CD4-positive, alpha-beta T cell treated with Interleukin-6 for 4 hours (primary cell): ENCODE measurements around the gene DOCK2.
"Not testable (repeated sequence)": the region's sequence is repeated elsewhere in the genome, so short reads cannot be mapped to it uniquely, and the experiment has no call there.

ENCODE experiments used
- DNase-seq: peaks from one replicate; pipeline ENCODE4 v3.0.0-alpha.2; 2020; ENCODE audit warnings: mixed read lengths

DOCK2 gene

DNA sequence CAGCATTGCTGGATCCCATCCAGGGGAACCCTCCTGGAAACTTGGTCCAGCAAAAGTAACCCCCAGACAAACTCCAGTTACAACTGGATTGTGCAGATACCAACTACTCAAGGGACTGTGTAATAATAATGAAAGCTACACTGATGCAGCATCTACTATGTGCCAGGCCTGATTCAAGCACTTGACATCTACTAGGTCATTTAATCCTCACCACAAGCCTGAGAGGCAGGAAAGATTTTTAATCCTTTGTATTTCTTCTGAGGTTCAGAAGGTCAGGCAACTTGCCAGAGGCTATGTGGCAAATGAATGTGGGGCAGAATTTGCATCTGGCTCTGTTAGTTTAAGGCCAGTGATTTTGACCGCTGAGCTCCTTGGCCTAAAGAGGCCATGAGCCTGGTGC, 439.1 kb downstream of the DOCK2 start:
- DNase-seq, result no peak

DNA sequence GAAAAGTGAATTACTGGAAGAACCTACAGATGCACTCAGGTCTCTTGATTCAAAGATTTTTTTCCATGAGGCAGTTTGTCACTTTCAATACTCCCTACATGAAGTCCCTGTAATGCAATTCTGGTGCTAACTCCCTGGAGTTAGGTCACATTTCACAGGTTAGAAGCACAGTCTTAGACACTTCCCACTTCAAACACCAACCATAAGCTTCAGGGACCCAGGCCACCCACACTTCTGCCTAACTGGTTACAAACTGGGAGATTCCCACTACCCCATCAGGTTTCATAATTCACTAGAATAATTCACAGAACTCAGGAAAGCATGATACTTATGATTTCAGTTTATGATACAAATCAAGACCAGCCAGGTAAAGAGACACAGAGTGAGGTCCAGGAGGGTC, 439.7 kb downstream of the DOCK2 start:
- no peak for DNase-seq

DNA sequence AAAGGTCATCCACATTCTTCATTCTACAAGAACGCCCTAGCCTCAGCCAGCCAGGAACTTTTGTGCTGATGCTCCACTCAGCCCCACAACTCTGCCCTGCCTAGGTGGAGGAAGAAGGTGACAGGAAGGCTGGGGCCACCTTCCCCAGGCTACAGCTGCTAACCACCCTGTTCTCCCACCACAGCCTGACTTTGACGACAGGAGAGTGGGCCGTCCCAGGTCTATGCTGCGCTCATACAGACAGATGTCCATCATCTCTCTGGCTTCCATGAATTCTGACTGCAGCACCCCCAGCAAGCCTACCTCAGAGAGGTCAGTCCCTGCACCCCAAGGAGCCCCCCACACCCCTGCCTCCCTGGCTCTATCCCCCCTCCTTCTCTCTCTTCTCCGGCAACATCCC, 440.5 kb downstream of the DOCK2 start:
- DNase-seq, result no peak

DNA sequence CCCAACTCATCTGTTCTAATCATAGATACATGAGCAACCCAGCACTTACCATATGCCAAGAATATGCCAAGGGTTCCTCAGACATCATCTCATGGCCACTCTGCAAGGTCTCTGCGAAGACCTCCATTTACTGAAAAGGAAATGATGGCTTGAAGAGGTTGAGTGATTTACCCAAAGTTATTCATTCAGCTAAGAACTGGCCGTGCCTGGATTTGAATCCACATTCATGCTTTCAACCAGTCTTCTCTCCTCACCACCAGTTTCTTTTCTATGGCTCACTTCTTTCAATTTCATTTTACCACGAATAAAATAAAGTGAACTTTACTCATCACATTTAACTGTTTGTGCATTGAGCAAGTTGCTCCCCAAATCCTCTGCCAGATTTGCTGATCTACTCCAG, 441.4 kb downstream of the DOCK2 start:
- DNase-seq, result no peak

DNA sequence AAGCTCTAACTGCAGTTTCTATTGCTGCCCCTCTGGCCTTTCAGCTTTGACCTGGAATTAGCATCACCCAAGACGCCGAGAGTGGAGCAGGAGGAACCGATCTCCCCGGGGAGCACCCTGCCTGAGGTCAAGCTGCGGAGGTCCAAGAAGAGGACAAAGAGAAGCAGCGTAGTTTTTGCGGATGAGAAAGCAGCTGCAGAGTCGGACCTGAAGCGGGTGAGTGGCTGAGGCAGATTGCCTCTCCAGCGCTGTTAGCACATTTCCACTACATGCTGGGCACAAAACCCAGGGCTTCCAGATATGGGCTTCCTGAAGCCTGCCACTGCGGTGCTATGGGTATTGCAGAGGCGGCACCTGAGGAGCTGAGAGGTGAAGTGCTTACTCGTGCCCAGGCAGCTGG, 441.9 kb downstream of the DOCK2 start:
- DNase-seq, result no peak

DNA sequence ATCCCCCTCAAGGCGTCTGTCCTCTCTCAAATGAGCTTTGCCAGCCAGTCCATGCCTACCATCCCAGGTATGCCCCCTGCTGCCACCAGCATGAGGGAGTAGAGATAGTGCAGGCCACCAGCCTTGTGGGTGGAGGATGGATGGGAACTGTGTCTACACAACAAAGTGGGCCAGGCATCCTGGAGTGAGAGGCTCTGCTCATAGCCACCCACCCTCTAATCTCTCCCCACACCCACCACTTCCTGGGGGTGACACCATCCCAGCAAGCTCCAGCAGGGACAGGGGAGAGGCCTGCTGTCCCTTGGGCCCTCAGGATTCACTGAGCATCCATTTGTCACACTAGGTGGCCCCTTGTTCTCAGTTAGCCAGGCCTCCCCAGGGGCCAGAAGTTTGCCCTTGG, 443.1 kb downstream of the DOCK2 start:
- DNase-seq, result no peak

DNA sequence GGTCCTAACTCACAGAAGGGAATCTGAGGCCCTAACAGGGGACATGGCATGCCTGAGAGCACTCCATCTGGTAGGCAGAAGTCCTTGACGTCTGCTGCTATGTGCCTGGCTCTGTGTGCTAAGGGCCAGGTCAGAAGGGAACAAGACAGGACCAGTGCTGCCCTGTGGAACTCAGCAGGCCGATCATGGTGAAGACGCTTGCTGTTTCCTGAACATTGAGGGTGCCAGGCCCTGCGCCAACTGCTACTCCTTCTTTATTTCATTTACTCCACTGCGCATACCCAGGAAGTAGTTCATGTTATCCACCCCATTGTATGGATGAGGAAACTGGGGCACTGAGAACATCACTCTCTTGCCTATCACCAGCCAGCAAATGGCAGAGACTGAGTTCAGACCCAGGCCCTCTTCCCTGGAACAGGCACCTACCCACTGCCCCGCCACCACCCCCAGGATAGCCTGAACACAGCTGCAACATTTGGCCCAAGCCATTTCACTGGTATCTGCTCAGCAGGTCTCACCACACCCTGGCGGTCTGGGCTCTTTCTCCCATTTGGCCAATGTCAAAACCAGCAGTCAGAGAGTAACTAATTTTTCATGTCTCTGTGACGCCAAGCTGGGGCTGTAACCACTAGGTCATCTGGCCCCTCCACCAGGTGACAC, 443.8 kb downstream of the DOCK2 start:
- no peak for DNase-seq

DNA sequence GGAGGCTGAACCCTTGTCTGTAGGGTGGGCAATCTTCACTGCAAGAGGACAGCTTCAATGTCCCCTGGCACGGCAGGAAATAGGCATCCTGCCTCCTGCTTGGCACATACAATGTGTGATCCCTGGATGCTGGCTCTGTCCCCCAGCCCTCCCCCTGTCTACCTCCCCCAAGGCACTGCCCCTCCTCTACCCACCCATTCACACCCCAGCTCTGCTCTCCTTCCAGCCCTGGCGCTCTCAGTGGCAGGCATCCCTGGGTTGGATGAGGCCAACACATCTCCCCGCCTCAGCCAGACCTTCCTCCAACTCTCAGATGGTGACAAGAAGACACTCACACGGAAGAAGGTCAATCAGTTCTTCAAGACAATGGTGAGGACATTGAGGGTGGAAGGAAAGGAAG, 444.5 kb downstream of the DOCK2 start:
- no peak for DNase-seq

DNA sequence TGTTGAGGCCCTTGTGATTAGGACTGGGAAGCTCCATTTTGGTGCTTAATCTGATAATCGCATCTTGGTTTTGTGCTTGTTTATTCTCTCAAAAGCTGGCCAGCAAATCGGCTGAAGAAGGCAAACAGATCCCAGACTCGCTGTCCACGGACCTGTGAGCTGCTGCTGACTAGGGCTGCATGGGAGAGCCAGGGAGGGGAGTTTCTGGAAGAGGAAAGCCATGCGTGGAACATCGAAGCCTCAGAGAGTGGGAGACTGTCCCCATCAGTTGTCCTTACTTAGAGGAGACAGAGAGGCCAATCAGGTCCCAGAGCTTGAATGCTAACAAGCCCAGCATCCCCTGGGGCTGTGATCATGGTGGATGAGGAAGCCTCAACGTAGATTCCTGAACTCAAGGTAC, 445.6 kb downstream of the DOCK2 start:
- DNase-seq, result no peak

DNA sequence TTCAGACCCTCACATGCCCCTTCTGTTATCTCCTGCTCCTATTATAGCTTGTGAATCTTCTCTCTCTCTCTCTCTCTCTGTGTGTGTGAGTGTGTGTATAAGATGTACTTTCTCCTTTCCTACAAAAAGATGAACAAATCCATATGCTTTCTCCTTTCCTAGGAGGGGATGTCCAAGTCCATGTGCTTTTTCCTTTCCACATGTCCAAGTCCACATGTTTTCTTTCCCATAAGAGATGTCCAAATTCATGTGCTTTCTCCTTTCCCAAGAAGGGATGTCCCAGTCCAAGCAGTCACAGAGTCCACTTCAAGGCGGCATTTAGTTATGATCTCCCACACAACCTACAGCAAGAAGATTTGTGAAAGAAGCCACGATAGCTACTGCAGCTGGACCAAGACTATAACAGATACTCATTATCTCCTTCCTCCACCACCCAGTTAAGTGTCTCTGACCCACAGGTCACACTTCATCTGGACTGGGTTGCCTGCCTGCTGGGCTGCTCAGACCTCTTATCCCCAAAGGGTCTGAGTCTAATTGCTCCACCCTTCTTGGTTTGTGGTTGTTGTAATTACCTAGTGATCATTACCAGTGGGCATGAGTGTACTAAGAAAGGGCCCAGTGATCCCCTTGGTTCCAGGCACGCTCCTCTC, 450.2 kb downstream of the DOCK2 start:
- DNase-seq, result no peak

DNA sequence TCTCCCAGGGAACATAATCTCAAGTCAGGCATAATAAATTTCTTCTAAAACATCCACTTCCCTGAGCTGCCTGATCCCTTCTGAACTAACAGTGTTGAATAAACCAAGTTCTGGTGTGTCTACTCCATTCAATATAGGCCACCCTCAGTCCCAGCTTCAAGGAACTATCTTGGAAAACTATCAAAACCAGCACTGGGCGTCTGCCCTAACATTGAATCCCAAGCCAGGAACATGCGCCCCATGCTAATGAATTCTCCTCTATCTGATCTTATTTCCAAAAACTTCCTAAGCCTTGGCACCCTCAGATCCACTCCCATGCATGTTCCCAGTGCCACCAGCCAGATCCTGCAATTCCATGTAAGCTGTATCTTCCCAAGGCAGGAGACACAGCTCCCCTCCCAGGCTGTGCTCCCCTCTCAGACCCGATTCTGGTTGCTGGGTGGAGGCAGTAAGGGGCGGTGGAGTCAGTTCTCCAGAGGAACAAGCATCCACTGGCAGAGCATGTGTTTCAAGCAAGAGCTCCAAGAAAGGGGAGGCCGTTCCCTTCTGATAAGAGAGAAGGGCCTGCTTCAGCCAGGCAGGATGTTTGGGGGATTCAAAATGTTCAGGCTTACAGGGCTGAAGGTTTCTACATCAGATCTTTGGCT, 455.5 kb downstream of the DOCK2 start:
- DNase-seq, result no peak

DNA sequence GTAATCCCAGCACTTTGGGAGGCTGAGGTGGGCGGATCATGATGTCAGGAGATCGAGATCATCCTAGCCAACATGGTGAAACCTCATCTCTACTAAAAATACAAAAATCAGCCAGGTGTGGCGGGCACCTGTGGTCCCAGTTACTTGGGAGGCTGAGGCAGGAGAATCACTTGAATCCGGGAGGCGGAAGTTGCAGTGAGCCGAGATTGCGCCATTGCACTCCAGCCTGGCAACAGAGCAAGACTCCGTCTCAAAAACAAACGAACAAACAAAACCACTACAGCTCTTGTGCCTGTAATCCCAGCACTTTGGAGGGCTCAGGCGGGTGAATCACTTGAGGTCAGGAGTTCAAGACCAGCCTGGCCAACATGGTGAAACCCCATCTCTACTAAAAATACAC, 457.3 kb downstream of the DOCK2 start:
- not testable (repeated sequence) for DNase-seq

DNA sequence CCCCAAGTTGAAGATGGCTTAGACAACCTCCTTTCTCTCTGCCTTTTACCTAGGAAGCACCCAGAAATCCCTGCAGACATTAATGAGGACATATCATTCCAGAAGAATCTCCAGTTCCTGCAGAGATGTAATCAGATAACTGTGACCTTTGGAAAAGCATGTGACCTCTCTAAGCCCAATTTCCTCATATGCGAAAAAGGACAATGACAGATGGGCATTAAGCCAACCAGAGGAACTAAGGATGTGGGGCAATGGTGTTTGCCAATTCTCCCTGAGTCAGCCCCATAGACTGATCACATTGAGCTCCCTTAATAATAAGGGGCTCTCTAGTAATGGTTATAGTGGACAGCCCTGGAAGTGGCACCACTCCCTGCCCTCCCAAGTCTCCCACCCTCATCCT, 458.6 kb downstream of the DOCK2 start:
- no peak for DNase-seq

DNA sequence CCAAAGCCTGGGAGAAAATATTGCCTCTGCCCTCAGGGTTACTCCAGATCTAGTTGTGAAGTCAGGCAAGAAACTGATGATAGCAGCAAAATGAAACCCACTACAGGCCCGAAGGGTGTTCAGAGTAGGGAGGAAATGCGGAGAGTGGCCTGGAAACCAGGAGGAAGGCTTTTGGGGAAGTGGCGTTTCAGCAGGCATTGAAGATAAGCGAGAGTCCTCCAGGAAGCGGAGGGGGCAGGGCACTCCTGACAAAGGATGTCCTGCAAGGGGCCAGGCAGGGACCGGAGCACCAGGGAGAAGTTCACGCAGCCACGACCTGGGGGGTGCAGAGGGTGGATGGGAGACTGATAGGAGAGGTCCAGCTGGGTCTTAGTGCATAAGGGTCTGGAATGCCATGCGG, 460.9 kb downstream of the DOCK2 start:
- DNase-seq, result no peak

DNA sequence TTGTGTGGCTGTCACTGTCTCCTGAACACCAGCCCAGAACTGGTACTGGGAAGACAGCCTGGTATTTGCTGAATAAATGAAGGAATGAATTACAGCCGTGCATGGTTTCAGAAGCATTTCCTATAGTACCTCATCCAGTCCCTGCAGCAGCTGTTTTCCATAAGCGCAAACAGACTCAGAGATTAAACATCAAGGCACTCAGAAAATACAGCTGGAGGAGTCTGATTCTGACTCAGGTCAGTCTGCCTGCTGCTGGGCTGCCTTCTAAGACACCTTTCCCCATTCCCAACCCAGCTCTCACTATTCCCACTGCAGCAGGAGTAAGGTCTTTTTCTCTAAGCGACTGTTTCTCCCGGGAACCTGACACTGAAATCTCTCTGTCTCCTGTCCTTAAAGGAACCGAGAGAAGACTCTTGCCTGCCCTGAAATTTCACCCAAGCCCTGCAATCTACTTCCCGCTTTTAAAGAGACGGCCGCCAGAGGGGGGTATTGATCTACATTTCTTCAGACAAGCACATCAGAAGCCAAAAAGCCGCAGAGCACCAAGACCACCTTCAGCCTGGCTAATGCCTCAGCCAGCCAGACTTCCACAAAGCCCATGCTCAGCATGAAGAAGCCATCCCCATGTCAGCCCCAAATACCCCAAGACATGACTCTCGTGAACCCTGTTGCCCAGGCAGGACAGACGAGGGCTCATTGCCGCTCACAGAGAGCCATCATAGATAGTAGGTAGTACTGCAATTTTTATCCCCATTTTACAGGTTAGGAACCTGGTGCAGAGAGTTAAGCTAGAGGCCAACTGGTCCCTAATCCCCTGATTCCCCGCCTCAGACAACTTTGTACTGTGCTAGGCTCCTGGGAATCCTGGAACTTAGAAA, 463.2 kb downstream of the DOCK2 start:
- peak; percentile 73 for DNase-seq

DNA sequence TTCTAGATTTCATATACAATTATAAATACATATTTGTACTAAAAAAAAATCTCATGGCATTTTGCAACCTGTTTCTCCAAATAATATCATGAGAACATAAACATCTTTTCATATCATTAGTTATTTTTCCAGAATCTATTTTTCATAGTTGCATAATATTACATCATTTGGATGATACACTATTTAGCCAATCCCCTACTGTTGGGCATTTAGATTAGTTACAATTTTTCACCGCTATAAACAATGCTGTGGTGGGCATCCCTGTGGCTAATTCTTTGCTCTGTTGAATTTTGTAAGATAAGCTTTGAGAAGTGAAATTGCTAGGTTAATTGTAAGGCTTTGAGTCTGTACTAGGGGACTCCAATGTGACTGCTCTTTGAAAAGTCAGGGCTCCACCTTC, 466.4 kb downstream of the DOCK2 start:
- no peak for DNase-seq

DNA sequence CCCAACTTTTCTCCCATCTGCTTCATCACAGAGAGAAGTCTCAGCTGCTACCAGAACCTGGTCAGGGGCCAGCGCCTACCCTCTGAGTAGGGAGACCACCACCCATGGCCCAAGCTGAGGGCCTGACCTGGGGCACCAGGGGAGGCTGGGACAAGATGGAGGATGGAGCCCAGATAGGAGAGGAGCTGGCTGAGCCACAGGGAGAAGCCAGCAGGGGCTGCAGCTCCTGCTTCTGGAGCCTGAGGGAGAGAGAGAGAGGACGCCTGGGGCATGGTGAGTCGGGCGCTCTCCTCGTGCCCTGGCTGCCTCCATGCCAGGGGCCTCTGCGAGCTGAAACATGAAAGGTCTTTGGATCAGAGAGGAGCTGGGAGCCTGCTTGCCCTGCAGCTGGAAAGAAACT, 467.2 kb downstream of the DOCK2 start:
- DNase-seq, result no peak

DNA sequence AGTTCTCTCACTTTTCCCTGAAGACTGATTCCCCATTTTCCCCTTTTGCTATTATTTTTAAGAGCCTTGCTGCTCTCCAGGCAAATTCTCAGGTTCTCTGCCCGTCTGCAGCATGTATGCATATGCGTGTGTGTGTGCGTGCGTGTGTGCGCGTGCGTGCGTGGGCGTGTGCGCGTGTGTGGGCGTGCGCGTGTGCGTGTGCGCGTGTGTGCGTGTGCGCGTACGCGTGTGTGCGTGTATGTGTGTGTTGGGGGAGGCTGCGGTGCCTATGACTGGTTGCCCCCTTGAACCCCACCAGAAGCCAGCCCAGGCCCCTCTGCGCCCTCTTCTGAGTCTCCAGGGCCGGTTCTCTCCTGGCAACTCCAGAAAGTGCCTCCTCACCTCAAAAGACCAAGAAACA, 467.6 kb downstream of the DOCK2 start:
- no peak for DNase-seq

DNA sequence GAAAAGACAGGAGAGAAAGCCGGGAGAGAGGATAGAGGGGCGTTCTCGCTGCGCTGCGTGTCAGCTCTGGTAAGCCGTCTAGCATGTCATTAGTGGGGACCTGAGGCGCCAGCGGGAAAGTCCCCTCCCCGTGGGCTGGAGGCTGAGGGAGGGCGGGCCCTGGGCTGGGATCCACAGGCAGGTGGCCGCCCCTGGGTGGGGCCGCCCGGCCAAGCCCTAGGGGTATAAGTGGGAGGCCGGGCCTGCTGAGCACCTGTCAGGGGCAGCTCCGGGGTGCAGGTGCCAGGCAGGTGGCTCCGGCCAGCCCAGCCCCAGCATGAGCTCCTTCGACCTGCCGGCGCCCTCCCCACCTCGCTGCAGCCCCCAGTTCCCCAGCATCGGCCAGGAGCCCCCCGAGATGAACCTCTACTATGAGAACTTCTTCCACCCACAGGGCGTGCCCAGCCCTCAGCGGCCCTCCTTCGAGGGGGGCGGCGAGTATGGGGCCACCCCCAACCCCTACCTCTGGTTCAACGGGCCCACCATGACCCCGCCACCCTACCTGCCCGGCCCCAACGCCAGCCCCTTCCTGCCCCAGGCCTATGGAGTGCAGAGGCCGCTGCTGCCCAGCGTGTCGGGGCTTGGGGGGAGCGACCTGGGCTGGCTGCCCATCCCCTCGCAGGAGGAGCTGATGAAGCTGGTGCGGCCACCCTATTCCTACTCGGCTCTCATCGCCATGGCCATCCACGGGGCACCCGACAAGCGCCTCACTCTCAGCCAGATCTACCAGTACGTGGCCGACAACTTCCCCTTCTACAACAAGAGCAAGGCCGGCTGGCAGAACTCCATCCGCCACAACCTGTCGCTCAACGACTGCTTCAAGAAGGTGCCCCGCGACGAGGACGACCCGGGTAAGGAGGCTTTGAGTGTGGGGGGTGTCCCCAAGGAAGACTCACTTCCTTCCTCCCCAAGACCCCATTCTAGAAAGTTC, 468.9 kb downstream of the DOCK2 start, which contains the start of gene FOXI1:
TSS of gene FOXI1 (plus strand) at position 256 of the 970 bp plus-strand sequence. CDS start at position 317, 61 bp downstream.
- DNase-seq, result no peak

DNA sequence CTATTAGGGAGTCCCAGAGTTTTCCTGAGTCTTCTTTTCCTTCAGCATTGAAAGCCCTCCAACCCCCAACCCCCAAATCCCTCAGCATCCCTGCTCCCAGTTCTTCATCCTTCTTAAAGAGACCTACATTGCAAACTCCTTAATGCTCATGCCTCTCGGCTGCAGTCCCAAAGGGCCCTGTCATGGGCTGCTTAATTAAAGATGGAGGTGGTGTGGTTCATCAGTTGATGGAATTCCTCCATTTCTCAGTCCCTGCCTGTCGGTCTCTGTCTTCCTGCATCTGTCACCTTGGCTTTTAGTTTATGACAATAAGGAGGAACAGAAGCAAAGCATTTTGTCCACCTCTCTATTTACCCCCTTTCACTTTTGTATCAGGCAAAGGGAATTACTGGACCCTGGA, 470.6 kb downstream of the DOCK2 start:
- no peak for DNase-seq

DNA sequence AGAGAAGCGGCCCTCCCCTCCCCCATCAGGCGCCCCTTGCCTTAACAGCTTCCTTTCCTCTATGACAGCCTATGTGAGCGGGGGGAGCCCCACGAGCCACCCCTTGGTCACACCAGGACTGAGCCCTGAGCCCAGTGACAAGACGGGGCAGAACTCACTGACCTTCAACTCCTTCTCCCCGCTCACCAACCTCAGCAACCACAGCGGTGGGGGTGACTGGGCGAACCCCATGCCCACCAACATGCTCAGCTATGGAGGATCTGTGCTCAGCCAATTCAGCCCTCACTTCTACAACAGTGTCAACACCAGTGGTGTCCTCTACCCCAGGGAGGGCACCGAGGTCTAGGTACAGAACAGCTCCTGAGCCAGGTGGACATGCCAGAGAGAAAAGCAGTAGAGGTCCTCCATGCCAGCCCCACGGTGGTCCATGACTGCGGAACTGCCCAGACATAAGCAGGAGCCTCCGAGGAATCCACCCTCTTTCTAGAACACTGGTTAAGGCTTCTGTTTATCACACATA, 471.3 kb downstream of the DOCK2 start:
- no peak for DNase-seq
